K562 (cell line): ENCODE data around the gene CPLANE2. TPM values are rescaled to one million over a fixed set of nuclear protein-coding genes. Genes with fewer than 3 reads are reported as not detected.

ENCODE experiments used
- CEBPZ ChIP-seq: fragments of 150-350 bp; IDR thresholded peaks from 2 replicates; pipeline ENCODE4 v1.6.1; 2014; ENCODE audit warnings: low read depth, mild to moderate bottlenecking, low read length, borderline replicate concordance
- CXXC5 ChIP-seq: fragments of 250-450 bp; sonication (Bioruptor Pico); IDR thresholded peaks from 2 replicates; pipeline ENCODE4 v1.8.0; 2022; ENCODE audit warnings: inconsistent platforms, mild to moderate bottlenecking, moderate library complexity
- HMBOX1 ChIP-seq: sonication (generic); IDR thresholded peaks from 2 replicates; pipeline ENCODE4 v1.6.1; 2016
- L3MBTL2 ChIP-seq: fragments of 450-650 bp; IDR thresholded peaks from 2 replicates; pipeline ENCODE4 v1.6.1; 2016; ENCODE audit warnings: mild to moderate bottlenecking, moderate library complexity
- MGA ChIP-seq: fragments of 450-650 bp; IDR thresholded peaks from 2 replicates; pipeline ENCODE4 v1.6.1; 2016; ENCODE audit warnings: mild to moderate bottlenecking, moderate library complexity
- NFXL1 ChIP-seq: fragments of 450-650 bp; formaldehyde crosslinking; IDR thresholded peaks from 2 replicates; pipeline ENCODE4 v1.4.0; 2021; ENCODE audit warnings: mild to moderate bottlenecking
- SNRNP70 ChIP-seq: fragments of 200-400 bp; formaldehyde crosslinking; optimal IDR thresholded peaks from 2 replicates; pipeline ENCODE3; 2017; ENCODE audit warnings: low read depth, low read length
- SPI1 ChIP-seq: IDR thresholded peaks from 2 replicates; pipeline ENCODE4 v1.6.1; 2011; ENCODE audit warnings: low read depth, low read length, control low read depth, borderline replicate concordance
- ZC3H11A ChIP-seq: IDR thresholded peaks from 2 replicates; pipeline ENCODE4 v1.6.1; 2012; ENCODE audit warnings: low read depth, low read length, improper control_type of control experiment
- ZNF12 ChIP-seq: sonication (generic); formaldehyde crosslinking; IDR thresholded peaks from 2 replicates; pipeline ENCODE4 v1.4.0; 2020; ENCODE audit warnings: mild to moderate bottlenecking, missing genetic modification reagents
- ZNF239 ChIP-seq: fragments of 250-450 bp; sonication (Bioruptor Pico); IDR thresholded peaks from 2 replicates; pipeline ENCODE4 v1.4.0; 2020; ENCODE audit warnings: mild to moderate bottlenecking
- ZNF445 ChIP-seq: fragments of 250-450 bp; sonication (Bioruptor Pico); IDR thresholded peaks from 2 replicates; pipeline ENCODE4 v1.4.0; 2020; ENCODE audit warnings: low read depth, mild to moderate bottlenecking, moderate library complexity
- polyA plus RNA-seq, 8 experiments: library from polyadenylated mRNA; depleted of rRNA in 4 of 8; stranded (reverse) in 5 of 8; unstranded in 3 of 8; fragments of >200 nt; fragmentation: Nextera tagmentation in 2 of 8; fragmentation: Illumina TruSeq in 1 of 8; extraction: Ambion mirVana in 2 of 8; extraction: Trizol in 1 of 8; gene quantifications; 2 replicates each; pipeline versions ENCODE4 v1.2.1 to v1.2.3, GENCODE V29; 2011 to 2014; ENCODE audit warnings: inconsistent platforms in 1 of 8, missing spikeins in 1 of 8
- total RNA-seq, 7 experiments: library from RNA; depleted of rRNA in 6 of 7; stranded (reverse); fragments of >200 nt in 6 of 7; fragmentation: Illumina TruSeq in 2 of 7; extraction: Trizol in 2 of 7; gene quantifications; 2 replicates each; pipeline versions ENCODE4 v1.2.1 to v1.2.3, GENCODE V29; 2011 to 2021; ENCODE audit warnings: low replicate concordance in 1 of 7

Gene CPLANE2
- total and polyA plus RNA-seq, 9 of the 15 experiments (the other 6 are each of a cell fraction or from before 2014, with no cell fraction given) = 0.17 to 20.9 (median 8.1) TPM

GRCh38 chr1:16187748-16188401, 49.1 kb downstream of the CPLANE2 start (continued):
- TF ChIP-seq MGA (no peak), ZNF12 (no peak), NFXL1 (CRISPR knock-in tag) (no peak), HMBOX1 (no peak), ZNF239 (no peak), SPI1 (no peak), SNRNP70 (no peak), L3MBTL2 (0 out of 2 replicates have a peak, but pooled peaks have one; percentile 20), CXXC5 (CRISPR knock-in tag) (peak; percentile 30; the same call in 1 of the 2 replicates), CEBPZ (no peak), ZNF445 (no peak), ZC3H11A (no peak)
